NCI-H2107 (cell line): ENCODE results near the gene ITPR3.

Experiments
- DNase-seq: peaks from one replicate; lab custom pipeline; 2025; lab: John Stamatoyannopoulos, UW

Gene ITPR3

DNA sequence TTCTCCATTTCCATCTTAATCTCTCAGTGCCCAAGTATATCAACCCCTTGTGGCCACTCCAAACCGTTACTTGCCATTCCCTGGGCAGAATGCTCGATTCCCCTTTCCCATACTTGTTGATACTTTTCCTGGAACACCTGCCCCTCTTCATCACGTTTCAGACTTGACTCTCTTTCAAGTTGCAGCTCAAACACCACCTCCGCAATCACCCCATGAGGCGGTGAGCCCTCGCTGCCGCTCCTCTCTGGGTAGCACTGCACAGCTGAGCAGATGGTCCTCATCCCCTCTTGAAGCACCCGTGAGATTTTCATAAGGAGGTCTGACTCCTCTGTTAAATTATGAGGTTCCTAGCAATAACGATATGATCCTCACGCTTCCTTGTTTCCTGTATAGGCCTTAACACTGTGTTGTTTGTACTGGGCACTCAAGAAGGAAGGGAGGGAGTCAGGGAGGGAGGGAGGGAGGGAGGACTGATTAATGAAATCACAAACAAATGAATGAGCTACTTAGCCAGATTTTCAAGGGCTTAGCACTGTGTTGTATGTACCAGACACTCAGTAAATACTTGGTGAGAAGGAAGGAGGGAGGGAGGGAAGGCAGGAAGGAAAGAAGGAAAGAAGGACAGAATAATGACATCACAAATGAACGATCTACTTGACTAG, 98.3 kb downstream of the ITPR3 start:
- DNase-seq = no peak

GRCh38 chr6:33720998-33721397, 99.9 kb downstream of the ITPR3 start:
- DNase-seq = no peak

- DNase-seq = no peak
Observed at GRCh38 chr6:33721508-33721907, 100.4 kb downstream of the ITPR3 start.

- DNase-seq = no peak
Observed at GRCh38 chr6:33722103-33722623, 101.0 kb downstream of the ITPR3 start.

DNA sequence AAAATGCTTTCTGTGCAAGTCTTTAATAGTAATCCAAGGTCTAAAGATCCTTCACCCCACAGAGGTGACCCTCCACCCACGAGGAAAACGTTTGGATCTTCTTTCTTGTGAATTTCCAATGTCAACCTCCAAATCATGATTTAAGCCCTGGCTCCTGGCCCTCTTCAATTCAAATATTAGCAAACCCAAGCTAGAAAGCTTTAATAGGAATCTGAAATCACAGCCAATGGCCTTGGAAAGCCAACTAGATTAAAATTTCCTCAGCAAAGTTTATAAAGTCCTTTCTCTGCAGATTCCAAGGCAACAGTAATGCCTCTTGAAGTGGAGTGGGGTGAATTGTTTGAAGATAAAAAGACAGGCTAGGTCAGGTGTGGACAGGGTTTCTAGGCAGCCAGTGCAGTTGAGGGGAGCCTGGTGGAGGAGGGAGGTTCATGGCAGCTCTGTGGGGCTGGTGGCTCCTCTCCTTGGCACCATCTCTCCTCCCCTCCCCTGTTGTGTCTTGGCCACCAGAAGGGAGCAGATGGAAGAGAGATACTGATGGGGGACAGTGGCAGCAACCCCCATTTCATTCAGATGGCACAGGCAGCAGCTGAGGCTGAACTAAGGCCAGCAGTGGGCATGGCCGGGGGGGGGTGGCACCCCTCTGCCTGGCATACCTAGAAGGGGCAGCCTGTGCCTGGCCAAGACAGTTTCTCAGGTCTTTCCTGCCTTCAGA, 102.4 kb downstream of the ITPR3 start:
- no peak for DNase-seq

DNA sequence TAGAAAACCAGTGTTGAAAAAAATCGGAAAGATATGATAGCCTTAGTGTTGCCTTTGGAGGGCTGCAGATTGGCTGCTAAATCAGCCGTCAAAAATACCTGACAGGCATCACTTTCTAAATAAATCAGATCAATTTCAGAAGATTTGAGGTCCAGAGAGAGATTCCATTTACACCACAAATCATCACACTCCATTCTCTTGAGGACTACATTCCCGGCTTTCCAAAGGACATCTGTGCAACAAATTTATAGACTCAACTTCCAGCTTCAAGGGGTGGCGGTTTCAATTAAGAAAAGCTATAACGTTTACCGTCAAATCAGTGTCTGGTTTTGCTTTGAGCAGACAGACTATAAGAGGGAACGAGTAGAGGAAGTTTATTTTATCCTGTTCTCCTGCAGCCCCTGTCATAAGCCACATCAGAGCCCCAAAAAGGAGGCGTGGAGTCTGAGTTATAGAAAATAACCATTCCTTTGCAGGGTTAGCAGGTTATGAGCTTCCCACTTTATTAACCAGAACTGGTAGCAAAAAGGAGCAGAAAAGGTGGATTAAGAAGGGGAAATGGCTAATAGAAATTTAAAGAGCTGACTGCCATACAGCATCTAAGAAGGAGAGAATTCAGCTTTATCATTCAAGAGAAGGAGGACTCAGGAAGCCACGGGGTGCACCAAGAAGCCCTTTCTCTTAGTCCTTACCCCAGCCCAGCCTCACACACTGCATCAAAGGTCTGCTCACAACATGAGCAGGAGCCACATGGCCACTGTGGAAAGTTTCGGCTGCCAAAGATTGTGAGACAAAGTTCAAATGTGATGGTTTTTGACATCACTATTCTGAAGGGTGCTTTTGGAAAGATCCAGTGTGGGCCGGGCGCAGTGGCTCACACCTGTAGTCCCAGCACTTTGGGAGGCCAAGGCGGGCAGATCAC, 103.2 kb downstream of the ITPR3 start:
- DNase-seq = no peak

DNA sequence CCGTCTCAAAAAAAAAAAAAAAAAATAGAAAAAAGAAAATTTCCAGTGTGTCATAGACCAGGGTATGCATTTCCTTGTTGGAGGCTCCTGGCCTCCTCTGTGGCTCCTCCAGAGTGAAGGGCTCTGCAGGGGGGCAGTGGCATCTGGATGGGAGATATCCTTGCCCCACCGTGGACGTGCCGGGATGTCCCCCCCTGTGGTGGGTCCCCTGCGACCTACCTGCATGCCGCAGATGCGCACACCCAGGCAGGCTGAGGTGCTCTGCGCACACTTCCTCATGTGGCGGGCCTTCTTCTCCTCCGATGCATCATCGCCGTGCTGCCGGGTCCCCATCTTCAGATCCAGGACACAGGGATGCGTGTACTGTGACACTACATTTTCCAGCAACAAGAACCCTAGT, 104.1 kb downstream of the ITPR3 start:
- no peak for DNase-seq

GRCh38 chr6:33725891-33726673, 105.0 kb downstream of the ITPR3 start:
- DNase-seq = no peak

- DNase-seq = no peak
Observed at GRCh38 chr6:33726696-33727095, 105.6 kb downstream of the ITPR3 start.

GRCh38 chr6:33727126-33727525, 106.0 kb downstream of the ITPR3 start:
- DNase-seq = no peak

- no peak for DNase-seq
Observed at GRCh38 chr6:33727932-33728331, 106.8 kb downstream of the ITPR3 start.

DNA sequence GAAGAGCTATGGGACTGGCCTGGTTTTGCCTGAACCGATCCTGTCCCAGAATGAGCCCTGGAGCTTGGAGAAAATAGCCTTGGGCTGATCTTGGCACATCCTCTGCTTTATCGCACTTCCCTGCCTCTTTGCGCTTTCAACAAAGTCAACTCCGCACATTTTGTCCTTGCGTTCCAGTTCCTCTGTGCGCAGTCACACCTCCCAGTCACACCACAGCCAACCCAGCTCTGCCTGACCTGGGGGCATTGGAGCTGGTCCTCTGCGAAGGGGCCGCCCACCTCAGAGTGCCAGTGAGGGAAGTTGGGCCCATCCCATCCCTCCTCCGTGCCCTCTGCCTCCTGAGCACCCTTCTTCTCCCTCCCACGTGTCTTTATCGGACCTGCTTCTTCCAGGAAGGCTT, 107.3 kb downstream of the ITPR3 start:
- no peak for DNase-seq

DNA sequence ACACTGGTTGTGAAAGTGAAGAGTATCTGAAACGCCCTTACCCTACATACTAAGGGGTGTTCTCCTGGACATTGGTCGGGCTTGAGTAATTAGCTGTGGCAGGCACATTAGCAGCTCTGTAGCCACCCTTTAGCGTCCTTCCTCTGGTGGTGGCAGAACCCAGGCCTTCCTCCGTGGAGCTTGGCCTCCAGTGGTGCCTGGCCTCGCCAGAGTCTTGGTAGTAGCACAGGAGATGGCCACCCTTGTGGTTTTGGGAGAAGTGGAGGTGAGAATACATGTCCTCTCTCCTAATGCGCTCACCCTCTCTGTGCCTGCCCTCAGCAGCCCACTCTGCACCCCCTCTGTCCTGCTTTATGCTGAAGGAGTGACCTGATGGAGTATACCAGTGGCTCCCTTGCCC, 107.9 kb downstream of the ITPR3 start:
- DNase-seq = no peak

- no peak for DNase-seq
Observed at GRCh38 chr6:33730611-33731010, 109.5 kb downstream of the ITPR3 start.

DNA sequence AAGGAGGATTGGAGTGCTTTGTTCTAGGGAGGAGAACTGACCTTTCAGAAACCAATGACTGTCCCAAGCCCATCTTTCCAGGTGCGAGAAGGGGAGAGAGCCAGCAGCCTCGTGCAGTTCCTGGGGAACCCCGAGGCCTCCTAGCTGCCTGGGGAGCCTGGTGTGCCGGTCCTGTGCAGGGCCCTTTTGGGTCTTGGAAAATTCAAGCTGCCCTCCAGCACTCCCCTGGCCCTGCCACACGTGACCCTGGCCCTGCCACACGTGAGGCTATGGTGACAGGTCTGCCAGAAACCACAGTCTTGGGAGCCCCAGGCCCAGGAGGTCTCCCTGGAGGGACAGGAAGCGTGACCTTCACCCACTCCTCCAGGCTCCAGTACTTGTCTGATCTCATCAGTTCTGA, 109.9 kb downstream of the ITPR3 start:
- DNase-seq = no peak

DNA sequence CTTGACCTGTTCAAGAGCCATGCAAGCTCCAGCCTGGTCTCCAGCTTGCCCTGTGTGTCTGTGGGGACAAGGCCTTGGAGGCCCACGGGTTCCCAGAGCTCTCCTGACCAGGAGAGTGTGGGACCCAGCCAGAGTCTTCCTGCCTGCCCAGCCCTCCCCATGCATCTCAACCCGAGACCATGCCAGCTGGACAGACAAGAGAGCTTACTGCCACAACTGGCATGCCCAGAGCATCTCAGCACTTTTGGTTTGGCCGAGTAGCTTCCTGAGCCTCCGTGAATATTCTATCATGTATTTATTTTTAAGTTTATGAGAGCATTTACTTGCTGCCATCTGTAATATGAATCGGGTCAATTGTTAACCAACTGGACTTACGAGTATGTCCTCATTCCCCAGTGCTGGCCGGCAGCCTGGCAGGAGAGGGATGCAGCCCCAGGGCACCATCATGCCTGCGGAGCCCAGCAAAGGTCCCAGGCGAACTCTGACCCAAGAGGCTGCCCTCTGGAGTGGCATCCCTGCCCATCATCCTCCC, 110.7 kb downstream of the ITPR3 start:
- DNase-seq = no peak

- no peak for DNase-seq
Observed at GRCh38 chr6:33732385-33732784, 111.3 kb downstream of the ITPR3 start.

GRCh38 chr6:33732817-33733708, 111.9 kb downstream of the ITPR3 start:
- no peak for DNase-seq

GRCh38 chr6:33733709-33734007, 112.5 kb downstream of the ITPR3 start:
- DNase-seq = no peak

DNA sequence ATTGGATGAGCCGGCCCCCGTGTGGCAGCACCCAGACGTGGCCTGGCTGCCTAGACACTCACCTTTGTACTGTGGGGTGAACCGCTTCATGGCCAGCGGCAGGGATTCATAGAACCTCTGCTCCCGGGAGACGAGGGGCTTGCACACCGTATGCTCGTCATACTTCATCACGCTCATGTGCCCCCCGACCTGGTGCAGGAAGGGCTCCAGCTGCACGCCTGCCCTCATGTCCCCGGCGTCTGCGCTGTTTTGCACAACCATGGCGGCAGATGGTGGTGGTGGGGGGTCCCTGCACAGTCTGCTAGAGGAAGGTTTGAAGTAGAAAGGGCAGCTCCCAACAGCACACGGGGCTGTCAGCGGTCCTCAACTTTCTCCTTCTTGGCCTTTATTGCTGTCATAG, 114.1 kb downstream of the ITPR3 start:
- no peak for DNase-seq
